DMS53 (cell line): ENCODE results near the gene TXNRD2.
"Not testable (repeated sequence)": the region's sequence is repeated elsewhere in the genome, so short reads cannot be mapped to it uniquely, and the experiment has no call there.

Experiments
- DNase-seq: peaks from one replicate; lab custom pipeline; 2025; lab: John Stamatoyannopoulos, UW

The TXNRD2 gene

GRCh38 chr22:19948057-19948760 lies 6.6 kb upstream of the TXNRD2 start:
- no peak for DNase-seq

DNA sequence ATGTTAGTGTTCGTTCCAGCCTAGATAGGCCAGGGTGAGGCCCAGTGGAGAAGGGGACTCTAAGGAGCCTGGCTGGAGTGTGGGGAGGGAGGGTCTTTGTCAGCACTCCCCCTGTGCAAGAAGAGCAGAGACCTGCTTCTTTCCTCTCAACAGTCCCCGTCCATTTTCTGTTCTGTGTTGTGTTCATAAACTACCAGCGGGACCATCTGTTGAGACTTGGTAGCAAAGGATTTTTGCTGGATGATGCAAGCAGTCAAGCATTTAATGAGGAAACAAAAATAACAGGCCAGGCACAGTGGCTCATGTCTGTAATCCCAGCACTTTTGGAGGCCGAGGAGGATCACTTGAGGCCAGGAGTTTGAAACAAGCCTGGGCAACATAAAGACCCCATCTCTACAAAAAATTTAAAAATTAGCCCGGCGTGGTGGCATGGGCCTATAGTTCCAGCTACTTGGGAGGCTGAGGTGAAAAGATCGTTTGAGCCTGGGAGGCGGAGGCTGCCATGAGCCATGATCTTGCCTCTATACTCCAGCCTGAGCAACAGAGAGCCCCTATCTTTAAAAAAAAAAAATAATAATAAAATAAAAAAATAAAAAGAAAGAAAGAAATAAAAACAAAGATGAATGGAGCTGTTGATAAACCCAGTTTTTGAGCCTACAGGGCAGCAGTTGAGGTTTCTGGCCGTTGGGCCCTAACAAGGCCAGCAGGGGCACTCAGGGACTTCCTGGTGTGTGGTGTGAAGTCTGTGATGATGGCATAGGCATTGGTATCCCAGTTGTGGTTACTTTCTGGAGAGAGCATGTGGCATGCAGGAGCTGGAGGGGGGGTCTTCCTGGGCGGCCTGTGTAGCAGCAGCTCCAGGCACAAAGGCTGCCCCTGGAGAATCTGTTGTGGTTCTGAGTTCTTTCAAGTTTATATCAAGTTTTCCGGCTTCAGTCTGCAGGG lies 1.7 kb upstream of the TXNRD2 start:
- DNase-seq: no peak

DNA sequence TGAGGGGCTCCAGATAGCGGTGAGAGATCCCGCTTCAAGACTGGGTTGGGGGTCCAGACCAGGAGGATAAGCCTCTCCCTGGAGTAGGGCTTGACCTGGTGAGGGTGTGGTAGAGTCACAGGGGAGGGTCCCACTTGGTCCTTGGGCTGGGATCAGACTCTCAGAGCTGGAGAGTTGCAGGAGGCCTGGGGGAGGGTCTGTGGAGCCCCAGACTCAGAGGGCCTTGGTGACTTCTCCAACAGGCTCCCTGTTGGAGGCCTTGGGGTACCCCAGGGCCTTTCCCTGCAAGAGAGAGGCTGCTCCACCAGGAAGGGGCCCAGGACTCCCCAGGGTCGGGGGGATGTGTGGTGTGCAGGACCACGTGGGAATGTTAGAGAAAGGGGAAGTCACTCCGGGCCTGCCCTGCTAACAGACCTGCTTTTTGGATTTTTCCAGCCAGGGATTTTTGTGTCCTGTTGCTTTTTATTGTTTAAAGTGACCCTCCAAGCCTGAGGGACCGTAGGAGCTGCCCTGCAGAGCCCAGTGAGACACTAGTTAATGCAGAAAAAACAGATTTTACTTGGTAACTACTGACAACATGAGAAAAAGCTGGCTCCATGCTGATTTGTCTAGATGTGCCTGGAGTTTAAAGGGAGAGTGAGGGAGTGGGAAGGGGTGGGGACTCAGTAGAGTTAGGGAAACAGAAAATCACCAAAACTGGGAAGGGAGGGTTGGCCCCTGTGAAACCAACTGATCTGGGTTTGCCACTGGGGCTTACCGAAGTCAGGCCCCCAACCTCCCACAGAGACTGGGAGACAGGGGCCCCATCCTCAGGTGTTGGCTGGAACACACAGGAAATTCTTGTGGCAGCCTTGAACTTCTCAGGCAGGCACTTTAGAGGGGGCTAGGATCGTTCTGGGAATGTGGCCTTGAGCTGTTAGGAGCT lies 801 bp upstream of the TXNRD2 start:
- DNase-seq: no peak

GRCh38 chr22:19940536-19941364 lies 868 bp downstream of the TXNRD2 start:
- no peak for DNase-seq

DNA sequence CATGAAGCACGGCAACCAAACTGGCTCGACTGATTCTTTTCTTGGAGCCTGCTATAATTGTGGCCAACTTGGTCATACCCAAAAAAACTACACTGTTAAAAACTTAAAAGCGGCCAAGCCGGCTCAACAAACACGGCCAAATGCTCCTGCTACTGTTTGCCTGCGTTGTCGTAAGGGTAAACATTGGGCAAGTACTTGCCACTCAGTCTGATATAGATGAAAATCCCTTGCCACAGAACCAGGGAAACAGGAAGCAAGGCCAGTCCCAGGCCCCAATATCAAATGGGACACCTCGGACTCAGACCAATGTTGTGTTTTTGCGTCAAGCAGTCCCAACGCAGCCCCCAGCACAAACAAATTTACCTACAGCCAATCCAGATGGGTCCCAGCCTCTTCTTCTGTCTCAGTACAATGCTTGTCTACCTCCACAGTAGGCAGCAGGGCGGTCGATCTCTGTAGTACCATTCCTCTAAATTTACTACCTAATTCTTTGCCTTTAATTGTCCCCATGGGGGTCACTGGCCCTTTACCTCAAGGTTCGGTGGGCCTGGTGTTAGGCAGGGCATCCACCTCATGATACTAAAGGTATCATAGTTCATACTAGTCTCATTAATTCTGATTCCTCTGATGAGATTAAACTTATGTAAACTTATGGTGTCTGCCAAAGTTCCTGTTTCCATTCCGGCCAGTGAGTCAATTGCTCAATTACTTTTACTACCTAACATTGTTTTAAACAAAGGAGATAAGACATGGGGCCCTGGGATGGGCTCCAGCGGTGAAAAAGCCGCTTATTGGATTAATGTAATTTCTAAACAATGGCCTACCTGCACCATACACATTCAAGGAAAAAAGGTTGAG lies 3.8 kb downstream of the TXNRD2 start:
- DNase-seq: no peak

DNA sequence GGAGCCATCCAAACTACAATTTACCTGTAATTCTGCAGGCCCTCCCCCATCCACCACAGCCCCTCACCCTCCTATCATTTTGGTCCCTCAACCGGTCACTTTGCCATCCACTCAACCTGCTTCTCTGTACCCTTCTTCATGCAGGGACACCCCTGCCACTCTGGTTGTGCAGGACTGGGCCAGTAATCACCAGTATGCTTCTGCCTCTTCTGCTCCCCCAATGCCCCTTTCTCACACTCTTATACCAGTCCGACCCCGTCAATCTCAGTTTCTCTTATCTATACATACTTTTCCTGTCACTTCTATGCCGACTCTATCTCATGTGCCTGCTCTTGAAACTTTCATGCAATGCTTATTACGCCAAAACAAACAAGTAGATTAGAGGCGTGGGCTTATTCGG lies 5.1 kb downstream of the TXNRD2 start:
- no peak for DNase-seq

DNA sequence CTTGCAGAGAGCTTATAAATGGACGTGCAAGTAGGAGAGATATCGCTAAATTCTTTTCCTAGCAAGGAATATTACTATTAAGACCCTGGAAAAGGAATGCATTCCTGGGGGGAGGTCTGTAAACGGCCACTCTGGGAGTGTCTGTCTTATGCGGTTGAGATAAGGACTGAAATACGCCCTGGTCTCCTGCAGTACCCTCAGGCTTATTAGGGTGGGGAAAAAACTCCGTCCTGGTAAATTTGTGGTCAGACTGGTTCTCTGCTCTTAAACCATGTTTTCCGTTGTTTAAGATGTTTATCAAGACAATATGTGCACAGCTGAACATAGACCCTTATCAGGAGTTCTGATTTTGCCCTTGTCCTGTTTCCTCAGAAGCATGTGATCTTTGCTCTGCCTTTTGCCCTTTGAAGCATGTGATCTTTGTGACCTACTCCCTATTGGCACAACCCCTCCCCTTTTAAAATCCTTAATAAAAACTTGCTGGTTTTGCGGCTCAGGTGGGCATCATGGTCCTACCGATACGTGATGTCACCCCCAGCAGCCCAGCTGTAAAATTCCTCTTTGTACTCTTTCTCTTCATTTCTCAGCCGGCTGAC lies 6.4 kb downstream of the TXNRD2 start:
- not testable (repeated sequence) for DNase-seq

- DNase-seq: peak; percentile 57
Measured at GRCh38 chr22:19933341-19934241, 8.0 kb downstream of the TXNRD2 start.

DNA sequence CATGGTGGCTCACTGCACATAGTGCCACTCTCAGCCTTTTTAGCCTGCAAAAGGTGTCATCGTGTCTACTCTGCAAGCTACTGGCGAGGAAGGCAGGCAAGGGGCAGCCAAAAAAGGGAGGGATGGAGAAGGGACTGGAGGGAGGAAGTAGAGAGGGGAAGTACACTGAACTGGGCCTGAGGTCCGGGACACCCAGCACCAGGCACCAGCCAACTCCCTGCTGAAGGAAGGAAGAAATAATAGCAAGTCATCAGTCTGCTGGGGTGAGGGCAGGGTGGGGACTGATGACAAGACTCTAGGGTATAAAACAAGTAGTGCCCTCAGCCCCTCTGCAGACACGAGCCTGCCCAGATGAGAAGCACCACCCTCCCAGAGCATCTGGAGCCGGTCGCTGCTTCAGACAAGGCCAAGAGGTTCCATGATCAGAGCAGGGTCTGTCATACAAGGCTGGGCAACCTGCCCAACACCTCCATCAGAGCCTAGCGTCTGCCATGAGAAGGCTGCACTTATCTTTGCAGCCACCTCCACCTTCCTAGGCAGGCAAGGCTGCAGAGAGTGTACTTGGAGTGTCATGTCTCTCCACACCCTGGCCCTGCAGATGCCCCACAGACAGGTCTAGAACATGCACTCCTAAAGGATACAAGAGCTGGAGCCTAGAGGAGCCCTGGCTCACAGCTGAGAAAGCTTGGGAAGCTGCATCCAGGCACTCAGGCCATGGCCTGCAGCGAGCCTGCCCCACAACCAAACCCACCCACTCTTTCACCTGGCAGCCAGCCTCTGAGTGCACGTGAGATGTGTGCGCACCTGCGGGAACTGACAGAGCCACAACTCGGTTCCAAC lies 9.0 kb downstream of the TXNRD2 start:
- peak; percentile 41 for DNase-seq

- DNase-seq: no peak
Measured at GRCh38 chr22:19931514-19931913, 10.1 kb downstream of the TXNRD2 start.

GRCh38 chr22:19930551-19931486 lies 10.8 kb downstream of the TXNRD2 start:
- no peak for DNase-seq

GRCh38 chr22:19929586-19930550 lies 11.8 kb downstream of the TXNRD2 start:
- no peak for DNase-seq

DNA sequence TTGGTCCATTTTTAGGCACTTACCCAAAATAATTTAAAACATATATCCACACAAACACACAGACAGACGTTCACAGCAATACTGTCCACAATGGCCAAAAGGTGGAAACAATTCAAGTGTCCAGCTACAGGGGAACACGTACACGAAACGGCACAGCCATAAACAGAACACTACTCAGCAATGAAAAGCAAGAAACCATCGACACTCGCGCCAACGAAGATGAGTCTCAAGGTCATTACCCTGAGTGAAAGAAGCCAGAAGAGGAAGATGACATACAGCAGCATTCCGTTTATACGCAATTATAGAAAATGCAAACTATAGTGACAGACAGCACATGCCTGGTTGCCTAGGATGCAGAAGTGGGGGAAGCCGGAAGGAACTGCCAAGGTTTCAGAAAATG lies 13.4 kb downstream of the TXNRD2 start:
- DNase-seq: no peak

- DNase-seq: no peak
Measured at GRCh38 chr22:19927696-19928095, 13.9 kb downstream of the TXNRD2 start.

DNA sequence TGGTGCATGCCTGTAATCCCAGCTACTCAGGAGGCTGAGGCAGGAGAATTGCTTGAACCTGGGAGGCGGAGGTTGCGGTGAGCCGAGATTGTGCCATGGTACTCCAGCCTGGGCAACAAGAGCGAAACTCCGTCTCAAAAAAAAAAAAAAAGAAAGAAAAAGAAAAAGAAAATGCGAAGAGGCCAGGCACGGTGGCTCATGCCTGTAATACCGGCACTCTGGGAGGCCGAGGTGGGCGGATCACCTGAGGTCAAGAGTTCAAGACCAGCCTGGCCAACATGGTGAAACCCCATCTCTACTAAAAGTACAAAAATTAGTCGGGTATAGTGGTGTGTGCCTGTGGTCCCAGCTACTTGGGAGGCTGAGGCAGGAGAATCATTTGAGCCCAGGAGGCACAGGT lies 15.6 kb downstream of the TXNRD2 start:
- DNase-seq: not testable (repeated sequence)
